GM19351 (cell line): ENCODE data around the gene SLC17A5.
"Not testable (repeated sequence)": the region's sequence is repeated elsewhere in the genome, so short reads cannot be mapped to it uniquely, and the experiment has no call there.

Experiments
- ATAC-seq: cut with Tn5 transposase; IDR thresholded peaks from one replicate; pipeline ENCODE4 v1.9.1; 2021; ENCODE audit warnings: mild to moderate bottlenecking, moderate library complexity; ENCODE audit not compliant: unreplicated experiment

Gene SLC17A5

DNA sequence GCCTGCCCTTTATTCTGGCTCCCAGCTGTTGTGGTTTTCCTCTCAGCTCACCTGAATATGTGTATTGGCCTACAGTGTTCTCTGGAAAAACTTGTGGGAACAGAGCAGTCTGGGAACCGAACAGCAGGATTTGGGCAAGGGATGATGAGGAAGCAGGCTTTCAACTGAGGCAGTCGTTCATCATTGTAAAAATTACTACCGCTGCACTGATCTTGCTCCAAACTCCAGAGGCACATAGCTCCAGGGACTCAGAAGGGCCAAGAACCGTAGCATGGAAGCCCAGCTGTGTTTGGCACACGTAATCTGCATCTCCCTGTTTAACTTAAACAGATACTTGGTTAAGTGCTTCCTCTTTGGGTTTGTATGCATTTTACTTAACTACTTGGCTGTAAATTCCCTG, 84.7 kb downstream of the SLC17A5 start:
- no peak for ATAC-seq

DNA sequence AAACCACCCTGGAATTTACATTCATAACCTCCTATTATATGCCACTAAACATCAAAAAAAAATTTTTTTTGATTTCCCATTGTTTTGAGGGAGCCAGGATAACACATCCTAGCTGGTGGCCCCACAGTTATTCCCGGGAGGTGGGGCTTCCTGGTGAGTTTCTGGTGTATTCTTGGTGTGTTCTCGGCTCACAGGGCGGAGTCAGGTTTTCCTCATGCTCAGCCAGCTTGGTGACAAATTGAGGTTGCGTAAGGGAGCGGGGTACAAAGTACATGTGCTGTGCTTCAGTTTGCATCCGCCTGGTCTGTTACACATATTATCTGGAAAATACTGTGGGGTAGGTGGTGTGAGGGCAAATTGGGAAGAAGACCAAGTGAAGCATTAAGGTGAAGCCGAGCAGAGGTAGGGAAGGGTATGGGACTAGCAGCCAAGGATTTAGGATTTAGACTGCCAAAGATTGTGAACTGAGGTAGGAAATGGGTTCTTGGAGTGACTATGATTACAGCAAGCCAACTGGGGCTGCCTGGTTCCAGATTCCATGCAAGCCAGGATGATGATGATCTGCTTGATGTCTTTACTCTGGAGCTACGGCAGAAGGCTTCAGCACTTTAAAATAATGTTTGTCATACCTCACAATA, 86.7 kb downstream of the SLC17A5 start:
- no peak for ATAC-seq

DNA sequence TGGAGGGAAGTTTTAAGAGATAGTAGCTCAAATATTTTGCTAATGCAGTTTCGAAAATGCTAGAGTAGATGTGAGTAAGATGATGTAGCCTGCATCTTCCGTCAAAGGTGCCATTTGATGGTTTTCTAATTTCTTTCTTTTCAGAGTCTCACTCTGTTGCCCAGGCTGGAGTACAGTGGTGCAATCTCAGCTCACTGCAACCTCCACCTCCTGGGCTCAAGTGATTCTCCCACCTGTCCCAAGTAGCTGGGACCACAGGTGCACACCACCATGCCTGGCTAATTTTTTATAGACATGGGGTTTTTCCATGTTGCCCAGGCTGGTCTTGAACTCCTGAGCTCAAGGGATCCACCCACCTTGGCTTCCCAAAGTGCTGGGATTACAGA, 87.3 kb downstream of the SLC17A5 start:
- ATAC-seq, result not testable (repeated sequence)

DNA sequence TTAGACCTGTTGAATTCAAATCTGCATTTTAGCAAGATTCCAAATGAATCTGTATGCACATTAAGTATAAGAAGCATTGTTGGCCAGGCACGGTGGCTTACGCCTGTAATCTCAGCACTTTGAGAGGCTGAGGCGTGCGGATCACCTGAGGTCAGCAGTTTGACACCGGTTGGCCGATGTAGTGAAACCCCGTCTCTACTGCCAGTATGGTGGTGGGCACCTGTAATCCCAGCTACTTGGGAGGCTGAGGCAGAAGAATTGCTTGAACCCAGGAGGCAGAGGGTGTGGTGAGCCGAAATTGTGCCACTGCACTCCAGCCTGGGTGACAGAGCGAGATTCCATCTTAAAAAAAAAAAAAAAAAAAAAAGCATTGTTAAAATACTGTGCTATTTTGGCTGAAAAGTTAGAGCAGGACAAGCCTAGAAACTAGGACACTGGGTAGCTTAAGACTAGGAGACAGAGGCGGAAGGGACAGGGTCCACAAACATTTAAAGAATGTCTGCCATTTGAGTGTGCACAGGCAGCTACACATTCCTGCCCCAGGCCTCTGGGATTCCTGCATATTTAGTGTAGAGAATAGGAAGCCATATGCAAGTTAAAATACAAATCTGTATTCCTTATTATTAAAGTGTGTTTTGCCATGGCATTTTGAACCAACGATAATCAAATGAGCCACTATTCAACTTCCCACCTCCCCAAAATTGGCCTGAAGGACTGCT, 87.9 kb downstream of the SLC17A5 start:
- ATAC-seq, result no peak

DNA sequence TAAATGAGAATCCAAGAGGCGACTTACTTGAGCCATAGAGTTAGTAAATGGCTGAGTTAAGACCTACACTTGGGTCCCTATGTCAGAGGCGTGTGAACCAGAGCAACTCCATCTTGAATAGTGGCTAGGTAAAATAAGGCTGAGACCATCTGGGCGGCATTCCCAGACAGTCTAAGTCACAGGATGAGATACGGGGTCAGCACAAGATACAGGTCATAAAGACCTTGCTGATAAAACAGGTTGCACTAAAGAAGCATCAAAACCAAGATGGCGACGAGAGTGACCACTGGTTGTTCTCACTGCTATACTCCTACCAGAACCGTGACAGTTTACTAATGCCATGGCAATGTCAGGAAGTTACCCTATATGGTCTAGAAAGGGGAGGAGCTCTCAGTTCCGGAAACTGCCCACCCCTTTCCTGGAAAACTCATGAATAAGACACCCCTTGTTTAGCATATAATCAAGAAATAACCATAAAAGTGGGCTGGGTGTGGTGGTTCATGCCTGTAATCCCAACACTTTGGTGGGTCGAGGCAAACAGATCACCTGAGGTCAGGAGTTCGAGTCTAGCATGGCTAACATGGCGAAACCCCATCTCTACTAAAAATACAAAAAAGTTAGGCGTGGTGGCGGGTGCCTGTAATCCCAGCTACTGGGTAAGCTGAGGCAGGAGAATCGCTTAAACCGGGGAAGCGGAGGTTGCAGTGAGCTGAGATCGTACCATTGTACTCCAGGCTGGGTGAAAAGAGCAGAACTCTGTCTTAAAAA, 89.0 kb downstream of the SLC17A5 start:
- no peak for ATAC-seq

DNA sequence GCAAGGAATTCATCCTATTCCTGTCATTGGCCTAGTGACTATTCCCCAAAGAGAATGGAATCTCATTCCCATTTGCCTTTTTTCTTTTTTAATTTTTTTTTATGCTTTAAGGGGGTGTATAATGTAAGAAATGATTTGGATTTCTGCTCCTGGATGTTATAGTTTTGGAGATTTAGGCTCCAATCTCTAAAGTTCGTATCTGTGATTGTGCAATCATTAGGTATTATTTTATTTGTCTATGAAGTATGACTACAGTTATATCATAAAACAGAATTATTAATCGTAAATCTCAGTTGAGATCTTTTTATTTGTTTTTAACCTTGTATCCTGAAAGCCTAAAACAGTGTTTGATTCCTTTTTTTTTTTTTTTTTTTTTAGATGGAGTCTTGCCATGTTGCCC, 91.2 kb downstream of the SLC17A5 start:
- ATAC-seq, result no peak

DNA sequence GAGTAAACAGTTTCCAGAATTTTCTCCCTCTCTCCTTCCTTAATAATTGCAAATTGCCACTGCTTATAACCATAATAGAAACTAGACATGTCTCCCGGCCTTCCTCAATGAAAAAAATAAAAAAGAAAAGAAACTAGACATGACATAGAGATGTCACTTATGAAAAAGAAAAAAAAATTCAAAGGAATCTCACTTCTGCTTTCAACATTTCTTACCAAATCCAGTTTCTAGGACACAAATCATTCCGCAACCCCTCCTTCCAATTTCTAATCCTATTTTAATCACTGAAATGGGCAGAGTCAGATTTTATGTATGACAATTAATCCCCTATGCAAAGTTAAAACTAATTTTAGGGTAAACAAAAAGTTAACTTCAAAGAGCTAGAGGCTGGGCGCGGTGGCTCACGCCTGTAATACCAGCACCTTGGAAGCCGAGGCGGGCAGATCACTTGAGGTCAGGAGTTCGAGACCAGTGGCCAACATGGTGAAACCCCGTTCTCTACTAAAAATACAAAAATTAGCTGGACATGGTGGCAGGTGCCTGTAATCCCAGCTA, 92.9 kb downstream of the SLC17A5 start:
- peak; percentile 60 for ATAC-seq

DNA sequence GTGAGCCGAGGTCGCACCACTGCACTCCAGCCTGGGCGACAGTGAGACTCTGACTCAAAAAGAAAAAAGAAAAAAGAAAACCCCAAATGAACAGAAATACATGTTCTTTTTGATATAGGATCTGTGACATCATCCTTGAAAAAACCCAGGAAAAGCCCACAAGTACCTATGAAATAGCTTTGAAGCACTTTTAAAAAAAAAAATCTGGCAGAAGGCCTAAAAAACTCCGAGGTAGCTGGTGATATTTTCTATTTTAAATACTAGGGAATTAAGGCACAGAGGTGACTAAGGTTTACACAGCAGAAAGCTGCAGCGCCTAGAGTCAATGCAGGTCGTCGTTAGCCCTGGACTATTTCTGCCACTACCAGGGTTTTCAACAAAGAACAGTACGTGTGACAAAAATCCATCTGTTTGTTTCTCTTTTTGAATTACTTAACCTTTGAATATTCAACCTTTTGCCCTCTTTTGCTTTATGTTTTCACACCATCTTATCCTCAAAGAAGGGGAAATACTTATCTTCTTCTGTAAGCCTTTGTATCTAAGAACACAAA, 93.5 kb downstream of the SLC17A5 start:
- ATAC-seq, result peak; percentile 45

DNA sequence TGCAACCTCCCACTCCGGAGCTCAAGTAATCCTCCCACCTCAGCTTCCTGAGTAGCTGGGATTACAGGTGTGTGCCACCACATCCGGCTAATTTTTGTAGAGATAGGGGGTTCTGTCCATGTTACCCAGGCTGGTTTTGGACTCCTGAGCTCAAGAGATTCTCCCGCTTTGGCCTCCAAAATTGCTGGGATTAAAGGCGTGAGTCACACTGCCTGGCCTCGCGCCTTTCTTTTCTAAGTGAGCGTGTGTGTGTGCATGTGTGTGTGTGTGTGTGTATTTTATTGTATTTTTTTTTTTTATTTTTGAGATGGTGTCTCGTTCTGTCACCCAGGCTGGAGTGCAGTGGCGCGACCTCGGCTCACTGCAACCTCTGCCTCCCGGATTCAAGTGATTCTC, 94.4 kb downstream of the SLC17A5 start:
- ATAC-seq, result not testable (repeated sequence)

DNA sequence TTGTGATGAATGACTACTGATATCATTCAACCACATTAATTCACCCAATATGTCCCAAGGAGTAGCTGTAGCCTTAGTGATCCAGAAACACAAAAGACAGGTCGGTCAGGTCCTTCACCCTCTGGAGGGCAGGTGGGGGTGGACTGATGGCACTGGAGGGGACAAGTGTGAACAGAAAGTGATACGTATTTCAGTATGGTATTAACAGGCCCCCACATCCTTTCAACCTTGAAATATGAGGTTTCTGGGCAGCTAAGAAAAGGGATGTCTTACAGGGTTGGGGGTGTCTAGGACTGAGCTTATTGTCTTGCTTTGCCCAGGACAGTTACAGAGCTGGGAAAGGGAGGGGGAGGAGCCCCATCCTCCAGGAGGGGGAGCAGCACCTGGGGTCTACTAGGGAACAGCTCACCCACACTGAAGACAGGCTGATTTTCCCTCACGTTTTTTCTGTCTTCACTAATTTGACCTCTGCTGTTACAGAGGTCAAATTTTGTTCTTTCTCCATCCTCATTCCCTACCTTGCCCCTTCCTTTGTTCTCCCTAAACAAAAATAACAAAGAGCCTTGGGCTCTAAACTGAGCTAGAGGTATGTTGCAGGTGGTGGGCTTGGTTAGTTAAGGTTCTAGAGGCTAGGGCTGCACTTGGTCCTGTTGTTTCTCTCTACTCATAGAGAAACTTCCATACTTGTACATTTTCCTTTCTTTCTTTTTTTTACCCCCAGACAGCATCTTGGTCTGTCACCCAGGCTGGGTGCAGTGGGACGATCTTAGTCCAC, 95.0 kb downstream of the SLC17A5 start:
- peak; percentile 55 for ATAC-seq

DNA sequence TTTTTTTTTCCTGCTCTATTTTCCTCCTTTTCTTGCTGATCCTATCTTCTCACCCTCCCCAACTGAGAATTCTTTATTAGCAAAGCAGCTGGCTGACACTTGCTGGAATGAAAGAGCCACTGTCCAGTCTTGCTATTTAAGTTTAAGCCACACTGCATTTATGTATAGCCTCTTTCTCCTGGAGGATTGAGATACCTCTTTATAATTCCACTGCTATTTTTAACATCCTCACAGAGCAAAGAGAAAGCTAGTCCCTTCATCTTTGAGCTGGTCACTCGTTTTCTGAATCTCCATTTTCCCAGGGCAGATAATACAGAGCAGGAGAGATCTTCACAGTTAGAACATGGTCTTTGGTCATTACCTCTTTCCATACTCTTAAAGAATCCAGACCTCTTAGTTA, 97.0 kb downstream of the SLC17A5 start:
- no peak for ATAC-seq

DNA sequence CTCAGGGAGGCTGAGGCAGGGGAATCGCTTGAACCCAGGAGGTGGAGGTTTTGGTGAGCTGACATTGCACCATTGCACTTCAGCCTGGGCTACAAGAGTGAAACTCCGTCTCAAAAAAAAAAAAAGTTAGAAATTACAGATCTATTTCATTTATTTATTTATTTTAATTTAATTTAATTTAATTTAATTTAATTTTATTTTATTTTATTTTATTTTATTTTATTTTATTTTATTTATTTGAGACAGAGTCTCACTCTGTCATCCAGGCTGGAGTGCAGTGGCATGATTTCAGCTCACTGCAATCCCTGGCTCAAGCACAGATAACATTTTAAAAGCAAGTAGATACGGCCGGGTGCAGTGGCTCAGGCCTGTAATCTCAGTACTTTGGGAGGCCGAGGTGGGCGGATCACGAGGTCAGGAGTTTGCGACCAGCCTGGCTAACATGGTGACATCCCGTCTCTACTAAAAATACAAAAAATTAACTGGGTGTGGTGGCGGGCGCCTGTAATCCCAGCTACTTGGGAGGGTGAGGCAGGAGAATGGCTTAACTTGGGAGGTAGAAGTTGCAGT, 98.3 kb downstream of the SLC17A5 start:
- not testable (repeated sequence) for ATAC-seq

DNA sequence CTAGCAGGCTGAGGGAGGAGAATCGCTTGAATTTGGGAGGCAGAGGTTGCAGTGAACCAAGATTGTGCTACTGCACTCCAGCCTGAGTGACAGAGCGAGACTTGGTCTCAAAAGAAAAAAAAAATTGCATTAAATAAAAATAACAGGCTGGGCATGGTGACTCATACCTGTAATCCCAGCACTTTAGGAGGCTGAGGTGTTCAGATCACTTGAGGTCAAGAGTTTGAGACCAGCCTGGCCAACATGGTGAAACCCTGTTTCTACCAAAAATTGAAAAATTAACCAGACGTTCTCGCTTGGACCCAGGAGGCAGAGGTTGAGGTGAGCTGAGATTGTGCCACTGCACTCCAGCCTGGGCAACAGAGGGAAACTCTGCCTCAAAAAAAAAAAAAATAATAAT, 102.7 kb downstream of the SLC17A5 start:
- ATAC-seq, result not testable (repeated sequence)

DNA sequence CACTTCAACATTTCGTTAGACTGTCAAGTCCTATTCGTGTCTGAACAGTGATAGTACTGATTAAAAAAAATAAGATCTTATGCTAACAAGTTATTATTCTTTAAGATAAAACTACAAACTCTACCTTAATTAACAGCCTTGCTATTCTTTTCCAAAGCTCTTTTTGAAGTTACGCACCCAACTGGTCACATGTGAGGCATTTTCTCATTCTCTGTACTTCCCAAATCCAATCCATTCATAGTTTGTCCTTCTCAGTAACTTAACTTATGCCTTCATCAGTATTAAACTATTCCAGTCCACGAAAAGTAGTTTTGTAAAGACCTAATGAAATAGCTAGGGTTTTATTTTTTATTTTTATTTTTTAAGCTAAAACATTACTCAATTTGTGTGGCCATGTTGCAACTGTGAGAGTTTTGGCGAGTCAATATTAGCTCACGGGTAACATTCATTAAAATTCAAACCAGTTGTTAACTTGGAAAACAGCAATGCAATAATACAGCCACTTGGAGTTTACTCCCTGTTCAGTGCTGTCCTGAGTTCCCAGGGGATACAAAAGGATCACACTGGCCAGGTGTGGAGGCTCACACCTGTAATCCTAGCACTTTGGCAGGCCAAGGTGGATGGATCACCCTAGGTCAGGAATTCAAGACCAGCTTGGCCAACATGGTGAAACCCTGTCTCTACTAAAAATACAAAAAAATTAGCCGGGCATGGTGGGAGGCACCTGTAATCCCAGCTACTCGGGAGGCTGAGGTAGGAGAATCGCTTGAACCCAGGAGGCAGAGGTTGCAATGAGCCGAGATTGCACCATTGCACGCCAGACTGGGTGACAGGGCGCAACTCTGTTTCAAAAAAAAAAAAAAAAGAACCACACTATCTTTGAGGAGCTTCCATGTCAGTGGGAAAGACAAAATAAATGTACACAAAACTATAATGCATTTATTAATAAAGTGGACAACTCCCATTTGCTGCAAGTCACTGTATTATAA, 105.0 kb downstream of the SLC17A5 start:
- no peak for ATAC-seq

DNA sequence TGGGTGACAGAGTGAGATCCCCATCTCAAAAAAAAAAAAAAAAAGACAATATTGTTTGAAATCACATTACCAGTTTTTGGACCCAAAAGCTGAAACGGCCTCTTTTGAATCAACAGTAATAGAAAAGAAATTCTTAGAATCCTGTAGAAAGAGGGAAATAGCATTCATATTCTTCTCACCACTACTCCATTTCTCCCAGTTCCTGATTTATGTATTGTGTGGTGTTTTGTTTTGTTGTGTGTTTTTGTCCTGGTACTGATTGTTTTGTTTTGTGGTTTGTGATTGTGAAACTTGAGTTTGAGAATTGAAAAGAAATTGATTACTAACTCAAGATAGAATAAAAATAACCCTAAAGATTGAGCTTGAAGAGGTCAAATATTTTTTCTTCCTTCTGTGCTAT, 106.8 kb downstream of the SLC17A5 start:
- ATAC-seq, result no peak
